CD4-positive, alpha-beta T cell treated with Interleukin-17A for 1 hour (primary cell): ENCODE measurements around the gene COL4A1.

Source experiments
- DNase-seq: peaks from one replicate; pipeline ENCODE4 v3.0.0-alpha.2; 2020

COL4A1 gene

DNA sequence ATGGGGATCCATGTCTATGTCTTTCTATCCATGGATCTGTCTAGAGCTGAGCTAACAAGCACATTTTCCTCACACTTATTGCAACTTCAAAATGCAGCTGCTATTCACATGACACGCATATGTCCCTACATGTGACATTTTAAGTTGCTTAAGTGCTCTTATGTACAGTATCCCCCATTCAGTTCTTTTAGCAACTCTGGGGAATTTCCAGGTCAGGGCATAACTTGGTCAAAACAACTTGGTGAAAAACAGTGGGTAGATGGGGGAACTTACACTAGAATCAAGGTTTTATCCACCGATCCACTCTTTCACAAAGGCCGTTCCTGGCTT, 73.0 kb downstream of the COL4A1 start:
- DNase-seq: no peak

GRCh38 chr13:110233181-110233950, 73.6 kb downstream of the COL4A1 start:
- no peak for DNase-seq

- DNase-seq: no peak
These were observed 74.2 kb downstream of the COL4A1 start for GRCh38 chr13:110232756-110233155.

DNA sequence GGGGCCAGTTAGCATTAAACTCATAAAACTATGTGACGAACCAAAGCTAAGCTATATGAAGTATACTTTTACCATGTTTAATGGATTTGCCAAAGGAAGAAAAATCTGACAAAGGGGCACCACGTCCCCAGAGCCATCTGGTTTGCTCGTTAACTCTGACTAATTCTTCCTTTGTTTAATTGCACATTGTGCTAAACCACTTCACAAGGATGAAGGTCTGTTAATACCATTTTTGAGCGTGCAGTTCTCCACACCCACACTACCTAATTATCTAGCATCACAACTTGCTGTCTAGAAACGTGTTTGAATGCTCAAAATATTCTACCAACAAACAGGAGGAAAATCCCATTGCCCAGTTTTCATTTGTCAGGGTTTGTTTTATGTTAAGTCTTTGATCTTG, 74.8 kb downstream of the COL4A1 start:
- no peak for DNase-seq

GRCh38 chr13:110231348-110232047, 75.5 kb downstream of the COL4A1 start:
- no peak for DNase-seq

DNA sequence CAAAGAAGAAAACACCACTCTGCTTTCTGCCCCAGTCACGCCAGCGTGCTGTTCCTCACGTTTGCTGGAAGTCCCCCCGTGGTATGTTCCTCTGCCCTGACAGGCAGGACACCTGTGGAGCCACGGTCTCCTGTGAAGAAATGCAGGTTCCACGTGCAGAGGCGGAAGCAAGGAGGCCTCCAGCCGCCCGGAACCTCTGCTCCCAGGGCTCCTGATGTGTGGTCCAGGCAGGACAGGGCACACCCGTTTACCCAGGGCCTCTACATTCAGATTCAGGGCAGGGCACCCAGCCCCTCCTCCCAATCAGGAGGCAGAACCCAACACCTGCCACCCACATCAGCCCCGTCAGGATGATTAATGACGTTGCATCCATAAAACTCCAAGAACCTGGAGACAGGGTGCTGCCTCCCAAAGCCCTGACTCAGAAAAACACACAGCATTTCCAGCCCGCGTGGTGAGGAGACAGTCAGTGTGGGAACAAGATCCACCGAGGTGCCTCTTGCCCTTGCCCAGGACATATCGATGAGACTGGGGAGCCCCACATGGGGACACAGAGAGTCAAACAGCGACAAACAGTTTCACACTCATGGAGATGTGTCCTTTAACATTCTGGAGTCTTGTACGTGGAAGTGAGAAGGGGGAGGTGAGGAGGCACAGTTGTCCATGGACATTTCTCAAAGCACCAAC, 76.2 kb downstream of the COL4A1 start:
- no peak for DNase-seq

GRCh38 chr13:110229905-110230563, 76.9 kb downstream of the COL4A1 start:
- DNase-seq: no peak

GRCh38 chr13:110228936-110229904, 77.7 kb downstream of the COL4A1 start:
- DNase-seq: no peak

GRCh38 chr13:110227864-110228643, 78.9 kb downstream of the COL4A1 start:
- no peak for DNase-seq

GRCh38 chr13:110227416-110227815, 79.5 kb downstream of the COL4A1 start:
- no peak for DNase-seq

GRCh38 chr13:110225609-110226574, 81.1 kb downstream of the COL4A1 start:
- DNase-seq: no peak

DNA sequence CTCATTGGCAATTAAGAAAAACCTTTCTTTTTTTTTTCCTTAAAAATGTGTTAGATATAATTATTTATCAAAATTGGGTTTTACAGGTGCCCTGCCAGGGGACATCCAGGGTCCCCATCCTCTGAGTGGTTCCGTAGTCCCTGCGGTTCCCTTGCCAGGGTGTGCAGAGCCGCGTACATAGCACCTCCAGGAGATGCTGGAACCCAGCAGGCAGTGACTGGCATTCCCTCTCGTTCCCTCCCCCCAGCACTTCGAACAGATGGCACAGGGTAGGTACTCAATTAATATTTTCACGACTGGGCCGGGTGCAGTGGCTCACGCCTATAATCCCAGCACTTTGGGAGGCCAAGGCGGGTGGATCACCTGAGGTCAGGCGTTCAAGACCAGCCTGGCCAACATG, 82.0 kb downstream of the COL4A1 start:
- no peak for DNase-seq

DNA sequence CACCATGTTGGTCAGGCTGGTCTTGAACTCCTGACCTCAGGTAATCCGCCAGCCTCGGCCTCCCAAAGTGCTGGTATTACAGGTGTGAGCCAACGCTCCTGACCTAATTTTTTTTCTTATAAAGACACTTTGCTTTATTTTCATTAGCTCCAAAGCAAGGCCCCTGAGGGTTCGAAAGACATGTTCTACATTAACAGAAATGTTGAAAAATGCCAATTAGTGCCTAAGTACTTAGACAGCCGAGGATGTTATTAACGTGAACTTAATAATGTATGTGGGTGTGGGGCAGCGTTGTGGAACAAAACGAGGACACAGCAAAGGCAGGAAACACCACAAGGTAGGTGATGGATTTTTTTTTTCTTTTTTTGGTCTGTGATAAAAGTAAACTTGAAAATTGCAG, 82.4 kb downstream of the COL4A1 start:
- DNase-seq: no peak

DNA sequence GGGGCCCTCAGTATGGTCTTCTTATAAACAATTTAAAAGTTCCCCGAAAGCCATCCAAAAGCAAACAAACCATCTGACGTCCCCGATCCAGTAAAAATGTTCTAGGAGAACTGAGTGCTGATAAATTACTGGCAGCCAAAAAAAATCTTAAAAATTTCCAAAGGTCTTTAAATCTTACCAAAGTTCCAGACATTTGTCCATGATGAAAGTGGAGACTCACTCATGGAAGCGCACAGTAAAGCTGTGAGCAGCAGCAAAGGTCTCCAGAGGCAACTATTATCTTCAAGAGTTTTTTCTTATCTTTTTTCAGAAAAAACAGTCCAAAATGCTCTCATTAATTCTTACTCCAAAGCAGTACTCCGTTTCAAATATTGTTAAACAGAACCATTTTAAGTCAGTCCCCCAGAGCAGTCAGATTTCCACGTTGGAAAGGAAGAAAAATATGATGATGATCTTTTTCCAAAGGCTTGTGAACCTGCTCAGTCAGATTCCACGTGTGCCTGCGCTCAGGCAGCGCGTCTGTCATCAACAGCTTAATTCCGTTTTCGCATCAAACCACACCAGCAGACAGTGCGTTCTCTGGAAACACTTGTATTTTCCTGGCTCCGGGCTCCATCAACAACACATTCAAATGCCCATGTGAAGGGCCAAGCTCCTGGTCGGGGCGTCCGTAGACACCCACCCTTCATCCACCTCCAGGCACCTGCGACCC, 85.4 kb downstream of the COL4A1 start:
- DNase-seq: no peak

DNA sequence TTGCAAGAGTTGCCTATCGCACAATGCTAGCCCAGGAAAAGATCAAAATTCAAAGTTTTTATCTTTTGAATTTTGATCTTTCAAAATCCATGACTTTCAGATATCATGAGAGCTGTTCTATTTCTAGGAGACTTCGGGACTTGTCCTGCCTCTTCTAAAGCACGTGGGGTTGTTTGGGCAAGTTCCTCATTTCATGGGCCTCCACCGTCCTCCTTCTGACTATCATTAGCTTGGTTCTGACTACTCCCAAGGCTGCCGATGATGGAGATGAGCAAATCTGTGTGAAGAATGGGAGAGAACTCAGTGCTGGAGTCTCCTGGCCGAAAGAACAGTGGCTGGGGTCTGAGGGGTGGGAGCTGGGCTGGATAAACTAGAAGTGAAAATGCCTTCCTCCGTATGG, 86.5 kb downstream of the COL4A1 start:
- no peak for DNase-seq

DNA sequence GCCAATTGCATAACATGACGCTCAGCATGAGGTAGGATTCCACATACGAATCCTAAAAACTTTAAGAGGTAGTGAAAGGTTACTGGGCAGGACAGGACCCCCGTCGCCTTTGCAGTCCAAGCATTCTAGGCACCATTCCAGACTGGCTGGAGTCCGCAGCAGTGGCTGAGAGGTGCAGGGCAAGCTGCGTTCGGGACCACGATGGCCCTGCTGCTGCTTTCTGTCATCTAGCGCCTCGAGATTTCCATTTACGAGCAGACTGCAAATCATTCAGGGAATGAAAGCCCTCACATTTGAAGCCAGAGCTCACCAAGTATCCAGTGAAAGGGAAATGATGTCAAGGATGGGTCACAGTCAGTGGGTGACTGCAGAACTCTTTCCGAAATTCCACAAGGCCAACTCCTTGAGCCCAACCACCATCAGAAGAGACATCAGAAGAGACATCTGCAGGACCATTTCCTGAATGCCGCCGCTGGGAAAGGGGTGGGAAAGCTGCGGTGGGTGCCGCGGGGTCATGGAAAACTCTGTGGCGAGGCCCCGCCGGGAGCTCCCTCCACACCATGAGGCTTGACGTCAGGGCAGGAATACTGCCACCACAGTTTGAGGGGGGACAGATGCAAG, 88.3 kb downstream of the COL4A1 start:
- DNase-seq: no peak

DNA sequence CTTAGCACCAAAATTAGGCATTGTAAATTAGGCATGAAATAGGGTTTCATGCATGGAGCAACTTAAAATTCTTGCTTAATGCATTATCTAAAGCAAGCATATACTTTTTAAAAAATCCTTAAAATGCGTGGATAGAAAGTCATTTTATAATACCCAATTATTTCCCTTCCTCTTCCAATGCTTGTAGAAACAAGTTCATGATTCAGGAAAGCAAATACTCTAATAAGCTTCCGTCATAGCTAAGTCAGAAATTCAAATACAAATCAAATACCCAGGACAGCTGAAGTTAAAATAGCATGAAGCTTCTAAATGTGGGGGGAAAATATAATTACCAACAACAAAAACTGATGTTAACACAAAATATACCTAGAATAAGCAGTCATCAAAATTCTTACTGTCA, 89.1 kb downstream of the COL4A1 start:
- no peak for DNase-seq

DNA sequence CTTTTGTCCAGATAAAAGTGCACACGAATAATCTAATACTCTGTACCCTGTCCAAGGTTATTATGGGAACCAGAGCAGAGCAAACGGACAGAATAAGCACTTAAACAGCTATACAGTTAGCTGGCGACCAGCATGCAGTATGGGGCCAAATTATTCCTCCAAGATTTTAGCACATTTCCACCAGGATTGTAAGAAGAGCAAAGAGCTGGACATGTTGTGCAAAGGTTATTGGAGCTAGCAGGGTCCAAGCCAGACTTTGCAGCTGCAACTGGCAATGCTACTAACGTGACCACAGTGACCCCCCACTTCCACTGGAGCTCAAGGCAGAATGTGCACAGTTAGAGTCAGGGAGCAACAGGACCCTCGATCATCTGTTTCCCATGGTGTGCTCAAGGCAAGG, 89.9 kb downstream of the COL4A1 start:
- DNase-seq: no peak

DNA sequence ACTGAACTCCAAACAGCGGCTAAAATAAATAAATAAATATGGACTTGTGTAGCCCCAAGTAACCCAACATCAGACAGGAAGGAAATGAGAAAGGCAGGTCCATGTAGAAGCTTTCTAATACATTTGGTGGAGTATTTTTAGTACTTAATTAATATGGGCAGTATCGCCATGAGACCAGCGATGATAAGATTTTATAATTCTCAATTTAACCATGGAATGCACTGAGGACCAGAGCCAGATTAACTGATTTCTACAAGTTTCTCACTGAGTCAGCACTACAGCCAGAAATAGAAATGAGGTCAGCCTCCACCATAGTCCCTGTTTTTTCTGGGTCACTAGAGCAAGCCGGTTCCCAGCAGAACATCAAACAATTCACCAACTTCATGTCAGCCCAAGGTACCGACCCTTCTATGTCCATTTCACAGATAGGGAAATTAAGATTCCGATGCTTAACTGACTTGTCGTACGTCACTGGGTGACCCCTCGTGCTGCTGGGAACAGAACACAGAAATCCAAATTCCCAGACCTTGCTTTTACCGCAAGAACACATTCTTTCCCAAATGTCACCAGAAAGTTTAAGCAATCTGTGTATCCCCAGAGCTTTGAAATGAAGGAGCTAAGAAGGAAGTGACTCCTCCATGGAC, 90.4 kb downstream of the COL4A1 start:
- DNase-seq: no peak
